ENCODE measurements around the gene SERPINC1.
"Not testable (repeated sequence)": the region's sequence is repeated elsewhere in the genome, so short reads cannot be mapped to it uniquely, and the experiment has no call there.

Gene SERPINC1

DNA sequence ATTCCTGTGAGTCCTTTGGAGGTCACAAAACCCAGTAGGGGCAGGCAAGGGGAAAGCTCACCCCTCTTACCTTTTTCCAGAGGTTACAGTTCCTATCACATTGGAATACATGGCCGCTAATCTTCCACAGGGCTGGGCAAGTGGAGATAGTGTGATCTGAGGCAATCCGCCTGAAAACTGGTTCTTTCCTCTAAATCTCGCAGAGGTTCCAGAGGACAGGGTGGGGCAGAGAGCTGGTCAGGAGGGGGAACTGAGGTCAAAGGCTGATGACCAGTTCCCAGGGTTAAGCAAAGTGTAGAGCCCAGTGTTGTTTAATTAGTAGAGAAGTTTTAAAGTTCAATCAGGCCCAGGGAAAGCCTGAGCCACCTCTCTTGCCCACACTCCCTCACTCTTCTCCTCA, at the start of gene SERPINC1:
Gene SERPINC1 (minus strand): TSS at position 179 of the 400 bp plus-strand sequence. CDS start 68 bp downstream, at position 111.
- no peak for FAIRE-seq

DNA sequence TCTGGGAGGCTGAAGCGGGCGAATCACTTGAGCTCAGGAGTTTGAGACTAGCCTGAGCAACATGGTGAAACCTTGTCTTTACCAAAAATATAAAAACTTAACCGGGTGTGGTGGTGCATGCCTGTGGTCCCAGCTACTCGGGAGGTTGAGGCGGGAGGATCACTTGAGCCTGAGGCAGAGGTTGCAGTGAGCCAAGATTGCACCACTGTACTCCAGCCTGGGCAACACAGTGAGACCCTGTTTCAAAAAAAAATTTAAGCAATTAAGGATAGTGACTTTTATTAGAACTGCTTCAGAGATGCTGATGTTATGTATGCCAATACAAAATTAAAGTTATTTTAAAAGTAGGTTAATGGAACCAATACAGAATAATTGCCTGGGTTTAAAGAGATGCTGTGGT, 48.8 kb upstream of the SERPINC1 start:
- FAIRE-seq: not testable (repeated sequence)

DNA sequence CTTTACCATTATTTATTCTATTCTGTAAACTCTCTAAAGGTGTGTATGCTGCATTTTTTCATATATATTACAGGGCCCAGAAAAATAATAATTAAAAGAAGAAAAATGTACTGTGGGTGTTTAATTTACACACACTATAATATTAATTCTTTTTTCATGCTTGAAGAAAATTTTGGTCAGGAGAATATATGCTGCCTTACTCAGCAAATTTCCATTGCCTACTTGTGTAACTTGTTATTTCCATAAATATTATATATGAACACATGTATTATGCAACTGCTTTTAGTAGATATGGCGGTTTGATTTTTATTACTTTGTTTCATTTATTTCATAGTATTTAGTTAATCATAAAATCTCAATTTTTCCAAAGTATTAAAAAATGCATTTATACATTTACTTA, 46.4 kb upstream of the SERPINC1 start:
- no peak for FAIRE-seq

DNA sequence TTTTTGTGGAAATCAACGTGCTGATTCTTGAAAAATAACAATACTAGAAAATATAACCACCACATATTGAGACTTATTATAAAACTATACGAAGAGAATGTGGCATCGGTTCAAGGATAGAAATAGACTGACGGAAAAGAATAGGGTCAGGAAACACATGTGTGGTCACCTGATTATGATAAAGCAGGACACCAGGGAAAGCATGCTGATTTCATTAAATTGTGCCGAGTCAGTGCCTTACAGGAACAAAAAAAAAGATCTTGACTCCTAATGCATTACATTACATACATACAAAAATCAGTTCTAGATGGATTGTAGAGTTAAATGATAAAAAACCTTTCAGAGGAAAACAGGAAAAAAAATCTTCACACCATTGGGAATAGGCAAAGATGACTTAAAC, 43.5 kb upstream of the SERPINC1 start:
- FAIRE-seq: no peak

DNA sequence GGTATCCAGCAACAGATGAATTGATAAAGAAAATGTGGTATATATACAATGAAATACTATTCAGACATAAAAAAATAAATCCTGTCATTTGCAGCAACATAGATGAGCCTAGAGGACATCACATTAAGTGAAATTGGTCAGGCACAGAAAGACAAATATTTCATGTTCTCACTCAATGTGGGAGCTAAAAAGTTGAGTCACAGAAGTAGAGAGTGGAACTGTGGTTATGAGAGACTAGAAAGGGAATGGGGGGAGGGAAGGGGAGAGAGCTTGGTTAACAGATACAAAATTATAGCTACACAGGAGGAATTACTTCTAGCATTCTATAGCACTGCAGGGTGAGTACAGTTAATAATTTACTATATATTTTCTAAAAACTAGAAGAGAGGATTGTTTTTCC, 37.1 kb upstream of the SERPINC1 start:
- no peak for FAIRE-seq

DNA sequence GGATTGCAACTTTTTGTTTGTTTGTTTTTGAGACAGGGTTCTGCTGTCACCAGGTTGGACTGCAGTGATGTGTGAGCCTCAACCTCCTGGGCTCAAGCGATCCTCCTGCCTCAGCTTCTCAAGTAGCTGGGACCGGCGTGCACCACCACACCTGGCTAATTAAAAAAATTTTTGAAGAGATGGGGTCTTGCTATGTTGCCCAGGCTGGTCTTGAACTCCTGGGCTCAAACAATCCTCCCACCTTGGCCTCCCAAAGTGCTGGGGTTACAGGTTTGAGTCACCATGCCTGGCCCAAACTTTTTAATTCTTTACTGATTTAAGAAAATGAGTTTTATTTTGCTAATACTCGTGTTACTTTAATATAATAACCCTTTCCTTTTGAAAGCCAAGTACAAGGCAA, 31.5 kb upstream of the SERPINC1 start:
- no peak for FAIRE-seq

DNA sequence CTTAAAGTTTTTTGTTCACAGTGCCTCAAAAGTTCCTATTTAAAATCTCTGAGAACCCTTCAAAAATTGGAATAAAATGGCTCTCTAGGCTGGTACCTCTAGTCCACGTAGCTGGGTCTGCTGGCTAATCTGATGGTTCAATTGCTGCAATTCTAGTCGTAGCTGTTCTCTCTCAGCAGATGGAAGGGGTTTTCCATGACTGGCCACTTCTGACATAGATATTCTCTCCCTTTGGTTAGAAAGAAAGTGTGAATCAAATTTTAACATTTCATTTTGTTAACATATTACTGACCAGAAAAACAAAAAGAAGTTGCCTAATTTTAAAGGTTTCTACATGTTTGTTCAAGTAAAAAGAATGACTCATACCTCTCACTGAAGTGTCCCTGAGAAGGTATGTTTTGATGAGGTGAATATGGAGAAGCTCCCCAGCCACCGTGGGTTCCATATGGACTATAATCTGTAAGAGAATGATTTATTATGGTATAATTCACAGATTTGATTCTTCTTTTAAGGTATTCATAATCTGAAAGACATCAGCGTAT, 29.3 kb upstream of the SERPINC1 start:
- no peak for FAIRE-seq

DNA sequence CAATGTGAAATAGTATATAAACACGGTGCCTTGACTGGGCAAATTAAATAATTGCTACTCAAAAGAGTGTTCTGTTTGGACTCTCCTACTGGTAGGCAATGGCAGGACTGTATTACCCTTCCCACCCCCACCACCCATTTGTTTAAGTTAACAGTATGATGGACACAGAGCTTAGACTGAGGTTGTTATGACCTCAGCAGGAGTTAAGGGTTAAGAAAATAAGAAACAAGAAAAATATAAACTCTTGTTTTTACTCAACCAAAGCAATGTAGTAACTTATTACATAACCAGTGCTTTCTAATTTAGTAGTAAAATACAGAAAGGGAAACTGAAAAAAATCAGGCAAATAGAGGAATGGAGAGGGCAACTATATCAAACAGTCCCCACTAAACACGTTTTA, 19.9 kb upstream of the SERPINC1 start:
- FAIRE-seq: no peak

DNA sequence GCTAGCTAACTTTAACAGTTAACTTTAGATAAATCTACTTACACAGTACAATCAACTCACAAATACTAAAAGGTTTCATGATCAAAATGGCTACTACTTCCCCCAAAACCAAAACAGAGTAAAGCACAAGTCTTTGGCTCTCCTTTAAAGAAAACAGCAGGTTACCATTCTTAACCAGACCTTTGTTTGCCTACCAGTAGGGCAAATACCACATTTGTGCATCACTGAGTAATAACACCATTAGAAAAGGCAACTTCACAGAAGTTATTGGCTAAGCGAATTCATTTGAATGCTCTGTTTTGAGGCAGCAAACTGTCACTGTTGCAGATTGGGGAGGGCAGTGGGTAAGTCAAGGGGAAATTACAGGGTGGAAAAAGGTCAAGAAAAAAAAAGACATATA, 17.3 kb upstream of the SERPINC1 start:
- FAIRE-seq: no peak

DNA sequence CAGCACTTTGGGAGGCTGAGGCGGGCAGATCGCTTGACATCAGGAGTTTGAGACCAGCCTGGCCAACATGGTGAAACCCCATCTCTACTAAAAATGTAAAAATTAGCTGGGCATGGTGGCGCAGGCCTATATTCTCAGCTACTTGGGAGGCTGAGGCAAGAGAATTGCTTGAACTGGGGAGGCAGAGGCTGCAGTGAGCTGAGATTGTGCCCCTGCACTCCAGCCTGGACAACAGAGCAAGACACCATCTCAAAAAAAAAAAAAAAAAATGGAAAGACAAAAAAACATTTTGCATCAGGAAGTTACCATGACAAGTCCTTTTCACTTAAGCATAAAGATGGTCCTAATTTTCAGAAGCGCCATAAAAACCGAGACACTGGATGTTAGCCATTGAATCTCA, 13.4 kb upstream of the SERPINC1 start:
- FAIRE-seq: not testable (repeated sequence)

DNA sequence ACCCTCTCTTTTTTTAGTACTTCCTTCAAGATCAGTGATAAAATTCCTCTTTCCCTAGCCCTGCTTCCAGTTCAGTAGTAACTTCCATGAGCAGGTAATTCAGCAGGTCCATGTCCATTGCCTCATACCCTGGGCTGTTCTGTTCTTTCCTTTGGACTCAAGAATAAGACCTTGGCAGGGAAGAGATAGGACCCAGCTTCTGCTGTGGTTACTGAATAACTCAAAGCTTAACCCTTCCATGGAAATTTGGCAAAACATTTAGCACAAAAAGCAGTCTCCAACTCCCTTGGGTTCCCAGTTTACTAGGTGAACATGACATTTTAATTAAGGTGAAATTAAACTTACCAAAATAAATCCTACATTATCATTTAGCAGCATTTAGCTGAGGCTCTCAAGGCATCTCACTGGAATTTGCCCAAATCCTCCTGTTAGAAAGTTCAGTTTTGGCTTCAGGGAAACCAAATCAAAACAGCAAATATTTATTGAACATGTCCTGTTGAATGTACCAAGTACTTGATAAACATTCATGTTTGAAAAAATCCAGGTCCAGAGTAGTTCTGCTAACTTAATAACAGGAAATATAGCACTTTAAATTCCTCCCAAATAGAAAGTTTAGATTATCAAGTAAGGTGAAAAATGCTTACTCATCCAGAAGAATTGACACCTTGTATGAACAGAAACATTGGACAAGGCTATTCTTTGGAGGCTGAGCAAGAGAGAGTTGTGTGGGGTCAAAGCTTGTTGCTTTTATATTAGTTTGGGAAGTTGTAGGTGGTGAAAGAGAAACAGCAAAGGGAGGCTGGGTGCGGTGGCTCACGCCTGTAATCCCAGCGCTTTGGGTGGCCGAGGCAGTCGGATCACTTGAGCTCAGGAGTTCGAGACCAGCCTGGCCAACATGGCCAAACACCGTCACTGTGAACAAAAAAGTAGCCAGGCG, 8.4 kb upstream of the SERPINC1 start:
- FAIRE-seq: no peak

DNA sequence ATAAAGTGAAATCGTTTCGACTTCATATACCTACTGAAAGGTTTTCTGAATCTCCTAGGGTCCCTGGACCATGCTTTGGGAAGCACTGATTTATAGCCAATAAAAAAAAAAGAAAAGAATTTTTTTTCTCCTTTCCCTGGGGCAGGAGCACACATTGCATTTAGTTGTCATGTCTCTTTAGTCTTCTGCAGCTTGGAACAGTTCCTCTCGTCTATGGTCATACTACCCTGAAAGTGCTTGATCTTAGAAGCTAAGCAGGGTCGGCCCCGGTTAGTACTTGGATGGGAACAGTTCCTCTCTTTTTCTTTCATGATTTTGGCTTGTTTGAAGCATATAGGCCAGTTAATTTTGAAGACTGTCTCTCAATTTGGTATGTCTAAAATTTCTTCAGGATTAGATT, 3.7 kb upstream of the SERPINC1 start:
- FAIRE-seq: no peak

DNA sequence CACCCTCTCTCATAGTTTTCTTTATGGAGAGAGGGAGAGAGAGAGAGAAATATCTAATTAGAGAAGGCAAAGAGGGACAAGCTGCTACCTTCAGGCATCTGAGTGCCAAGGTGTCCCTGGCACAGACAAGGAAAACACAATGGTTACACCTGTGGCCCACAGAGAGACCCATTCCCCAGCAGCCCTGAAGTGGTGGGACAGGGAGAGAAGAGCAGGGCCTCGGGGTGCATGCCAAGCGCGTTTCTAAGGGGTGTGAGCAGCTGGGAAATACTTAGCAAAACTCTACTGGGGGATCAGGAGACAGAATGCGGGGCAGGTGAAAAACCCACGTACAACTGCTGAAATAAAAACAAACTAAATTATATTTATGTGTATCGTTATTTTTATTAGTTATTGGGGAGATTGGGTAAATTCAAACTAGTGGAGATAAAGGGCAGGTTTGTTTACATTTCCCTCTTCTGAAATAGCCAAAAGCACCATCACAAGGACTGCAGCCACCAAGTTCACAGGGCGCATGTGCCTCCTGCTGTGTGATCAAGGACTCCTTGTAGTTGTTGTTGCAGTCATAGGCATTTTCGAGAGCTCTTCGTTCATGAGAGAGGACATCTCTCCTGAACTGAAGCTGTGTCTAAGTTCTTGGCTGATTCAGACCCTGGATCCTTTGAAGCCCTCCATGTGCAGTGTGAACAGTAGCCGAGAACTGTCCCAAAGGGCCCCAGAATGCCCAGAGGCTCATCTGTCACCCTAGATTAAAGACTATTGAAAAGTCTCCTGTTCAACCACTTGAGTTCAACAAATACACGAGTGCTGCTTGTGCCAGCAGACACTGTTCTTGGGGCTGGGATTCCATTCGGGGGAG, 737 bp upstream of the SERPINC1 start:
- no peak for FAIRE-seq

DNA sequence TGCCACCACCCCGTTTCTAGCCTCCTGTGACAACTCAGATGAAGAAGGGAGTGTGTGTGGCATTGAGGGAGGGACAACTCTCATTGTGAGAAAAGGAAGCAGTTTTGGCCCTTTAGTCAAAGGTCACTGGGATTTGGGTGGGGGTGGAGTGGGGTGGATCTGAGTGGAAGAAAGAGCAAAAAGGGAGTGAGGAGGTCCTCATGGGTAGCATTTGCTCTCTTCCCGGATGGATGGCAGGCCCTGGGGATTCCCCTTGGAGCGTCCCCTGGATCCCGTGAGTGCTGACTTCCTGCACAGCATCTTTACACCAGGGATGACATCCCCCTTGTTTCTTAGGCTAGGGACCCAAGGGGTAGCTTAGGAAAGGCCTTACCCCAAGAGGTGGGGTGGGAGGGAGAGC, 460 bp downstream of the SERPINC1 start:
- FAIRE-seq: no peak

DNA sequence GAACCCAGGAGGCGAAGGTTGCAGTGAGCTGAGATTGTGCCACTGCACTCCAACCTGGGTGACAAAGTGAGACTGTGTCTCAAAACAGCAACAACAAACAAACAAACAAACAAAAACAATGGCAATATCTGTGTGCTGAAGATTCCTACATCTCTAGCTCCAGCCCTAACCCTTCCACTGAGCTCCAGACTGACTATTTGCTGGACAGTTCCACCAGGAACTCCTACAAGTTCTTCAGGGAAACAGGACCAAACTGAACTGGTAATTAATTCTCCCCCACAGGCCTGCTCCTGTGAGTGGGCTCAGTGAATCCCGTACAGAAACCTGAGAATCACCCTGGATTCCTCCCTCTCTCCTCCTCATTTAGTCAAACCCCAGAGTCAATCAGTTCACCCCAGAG, 1.5 kb downstream of the SERPINC1 start:
- FAIRE-seq: no peak

DNA sequence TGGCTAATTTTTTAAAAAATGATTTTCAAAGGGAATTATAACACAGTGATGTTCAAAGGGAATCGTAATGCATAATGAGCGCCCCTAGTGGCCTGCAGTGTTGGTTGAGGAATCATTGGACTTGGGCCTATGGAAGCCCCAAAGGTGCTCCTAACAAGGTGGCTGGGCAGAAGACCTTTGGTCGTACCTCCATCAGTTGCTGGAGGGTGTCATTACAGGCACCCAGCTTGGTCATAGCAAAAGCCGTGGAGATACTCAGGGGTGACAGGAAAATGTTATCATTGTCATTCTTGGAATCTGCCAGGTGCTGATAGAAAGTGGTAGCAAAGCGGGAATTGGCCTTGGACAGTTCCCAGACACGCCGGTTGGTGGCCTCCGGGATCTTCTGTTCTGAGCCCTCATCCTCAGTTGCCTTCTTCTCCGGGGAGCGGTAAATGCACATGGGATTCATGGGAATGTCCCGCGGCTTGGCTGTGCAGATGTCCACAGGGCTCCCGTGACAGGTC, 2.7 kb downstream of the SERPINC1 start:
- FAIRE-seq: no peak

DNA sequence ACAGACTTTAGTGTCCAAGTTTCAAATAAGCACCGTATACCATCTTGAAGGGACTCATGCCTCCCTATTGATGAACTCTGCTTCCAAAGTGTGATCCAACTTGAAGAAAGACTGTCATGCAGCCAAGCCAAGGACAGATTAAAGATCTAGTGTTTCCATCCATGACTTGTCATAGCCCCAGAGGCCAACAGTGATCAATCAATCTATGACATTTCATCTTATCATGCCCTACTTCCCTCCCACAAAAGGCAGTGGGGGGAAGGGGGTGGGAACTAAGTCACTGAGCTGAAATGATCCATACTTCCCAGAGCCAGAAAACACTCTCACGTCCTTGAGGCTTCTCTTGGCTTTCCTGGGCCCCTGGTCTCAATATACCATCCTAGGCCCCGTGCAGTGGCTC, 4.0 kb downstream of the SERPINC1 start:
- FAIRE-seq: no peak

DNA sequence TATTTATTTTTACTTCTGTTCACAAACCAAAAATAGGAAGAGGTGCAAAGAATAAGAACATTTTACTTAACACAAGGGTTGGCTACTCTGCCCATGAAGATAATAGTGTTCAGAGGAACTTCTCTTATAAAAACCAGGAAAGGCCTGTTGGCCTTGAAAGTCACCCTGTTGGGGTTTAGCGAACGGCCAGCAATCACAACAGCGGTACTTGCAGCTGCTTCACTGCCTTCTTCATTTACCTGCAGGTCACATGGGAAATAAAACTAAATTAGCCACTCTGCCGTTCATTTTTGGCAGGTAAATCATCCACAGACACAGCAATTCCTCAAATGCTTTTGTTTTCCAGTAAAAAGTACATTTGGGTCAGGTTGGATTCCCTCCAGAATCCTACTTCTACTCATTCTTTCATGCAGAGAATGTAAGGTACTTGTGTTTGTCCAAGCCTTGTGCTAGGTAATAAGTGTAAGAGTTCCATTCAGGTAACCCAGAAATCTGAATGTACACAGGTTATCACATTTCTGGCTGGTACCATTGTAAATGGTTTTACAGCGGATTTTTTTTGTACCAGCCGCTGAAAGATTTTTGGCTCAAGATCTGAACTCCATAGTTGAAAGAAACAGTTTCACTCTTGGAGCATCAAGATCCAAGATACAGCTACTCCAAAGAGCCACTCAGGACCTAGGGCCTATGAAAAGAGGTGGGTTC, 13.1 kb downstream of the SERPINC1 start:
- FAIRE-seq: no peak

DNA sequence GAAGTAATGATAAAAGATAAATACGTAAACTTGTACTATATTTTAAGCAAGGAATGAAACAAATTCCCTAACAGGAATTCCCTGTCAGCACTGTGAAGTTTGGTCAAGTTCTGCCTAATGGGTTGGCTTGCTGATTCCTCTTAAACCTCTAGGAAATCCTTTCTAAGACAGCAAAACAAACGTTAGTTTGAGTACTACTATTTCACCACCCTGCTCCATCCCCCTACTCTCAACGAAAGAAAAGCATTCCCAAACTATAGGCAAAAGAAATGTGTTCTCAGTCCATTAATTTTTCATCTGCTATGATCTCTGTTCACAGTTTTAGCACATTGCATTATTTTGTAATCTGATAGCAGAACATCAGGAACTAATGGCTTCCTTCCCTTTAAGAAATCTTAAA, 16.1 kb downstream of the SERPINC1 start:
- FAIRE-seq: no peak

DNA sequence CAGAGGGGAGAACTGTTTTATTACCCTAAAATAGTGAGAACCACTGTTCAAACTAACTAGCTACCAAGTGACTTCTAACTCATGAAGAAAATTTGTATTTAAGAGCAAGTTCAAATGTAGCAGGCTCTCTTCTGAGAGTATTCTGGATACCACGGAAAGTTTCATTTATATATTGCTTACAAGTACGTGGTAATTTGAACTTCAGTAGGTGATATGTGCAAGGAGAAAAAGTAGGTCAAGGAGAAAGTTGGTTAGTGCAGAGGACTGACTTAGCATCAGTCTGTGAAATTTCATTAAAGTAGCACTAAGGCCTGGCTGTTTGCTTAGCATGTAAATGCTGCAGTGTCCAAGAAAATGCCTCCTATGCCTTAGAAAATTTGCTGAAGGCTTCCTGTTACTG, 16.7 kb downstream of the SERPINC1 start:
- no peak for FAIRE-seq

DNA sequence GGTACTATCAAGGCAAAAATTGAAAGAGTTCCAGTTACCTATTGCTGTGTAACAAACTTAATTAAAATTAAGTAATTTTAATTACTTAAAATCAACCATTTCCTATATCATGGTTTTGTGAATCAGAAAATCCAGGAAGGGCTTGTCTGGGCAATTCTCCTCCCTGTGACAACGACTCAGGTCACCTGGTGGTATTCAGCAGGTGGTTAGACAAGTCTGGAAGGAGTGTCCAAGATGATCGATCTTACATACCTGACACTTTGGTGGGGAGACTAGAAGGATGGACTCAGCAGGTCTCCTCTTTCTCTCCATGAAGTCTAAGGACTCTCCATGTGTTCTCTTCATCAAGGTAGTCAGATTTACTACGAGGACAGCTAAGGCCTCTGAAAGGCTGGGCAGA, 22.9 kb downstream of the SERPINC1 start:
- no peak for FAIRE-seq

DNA sequence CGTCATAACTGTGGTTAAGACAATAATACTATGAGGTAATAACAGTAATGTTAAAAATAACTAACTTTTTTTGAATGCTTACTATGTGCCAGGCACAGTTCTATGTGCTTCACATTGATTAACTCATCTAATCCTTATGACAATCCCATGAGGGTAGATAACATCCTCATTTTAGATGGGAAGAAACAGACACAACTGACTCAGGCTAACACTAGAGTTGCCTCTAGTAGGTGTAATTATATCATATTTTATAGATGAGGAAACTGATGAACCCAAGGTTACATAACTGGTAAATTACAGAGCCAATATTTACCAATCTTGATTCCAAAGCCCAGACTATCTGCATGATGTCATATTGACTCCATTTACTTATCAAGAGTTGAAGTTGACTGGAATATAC, 23.5 kb downstream of the SERPINC1 start:
- FAIRE-seq: no peak

DNA sequence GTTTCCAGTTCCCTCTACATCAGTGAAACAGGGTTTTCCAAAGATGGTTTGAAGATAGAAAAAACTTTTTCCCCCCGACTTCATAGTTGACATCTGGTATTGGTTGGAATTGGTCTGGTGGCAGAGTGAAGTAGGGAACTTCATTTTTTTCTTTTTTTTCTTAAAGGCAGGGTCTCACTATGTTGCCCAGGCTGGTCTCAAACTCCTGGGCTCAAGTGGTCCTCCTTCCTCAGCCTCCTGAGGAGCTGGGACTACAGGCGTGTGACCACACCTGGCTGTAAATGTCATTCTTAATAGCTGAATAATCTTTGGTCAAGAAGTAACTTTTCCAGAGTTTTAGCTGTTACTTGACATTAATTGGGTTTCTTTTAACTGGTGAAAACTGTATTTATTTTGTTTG, 27.2 kb downstream of the SERPINC1 start:
- FAIRE-seq: no peak
